LNCAP (cell line): ENCODE results near the gene WDFY3.

Experiments
- TF ChIP-seq, protein P1 (sequence below): fragments of 450-650 bp; IDR thresholded peaks from 2 replicates; pipeline ENCODE4 v1.5.1; 2017; ENCODE audit warnings: mild to moderate bottlenecking

The WDFY3 gene, protein sequence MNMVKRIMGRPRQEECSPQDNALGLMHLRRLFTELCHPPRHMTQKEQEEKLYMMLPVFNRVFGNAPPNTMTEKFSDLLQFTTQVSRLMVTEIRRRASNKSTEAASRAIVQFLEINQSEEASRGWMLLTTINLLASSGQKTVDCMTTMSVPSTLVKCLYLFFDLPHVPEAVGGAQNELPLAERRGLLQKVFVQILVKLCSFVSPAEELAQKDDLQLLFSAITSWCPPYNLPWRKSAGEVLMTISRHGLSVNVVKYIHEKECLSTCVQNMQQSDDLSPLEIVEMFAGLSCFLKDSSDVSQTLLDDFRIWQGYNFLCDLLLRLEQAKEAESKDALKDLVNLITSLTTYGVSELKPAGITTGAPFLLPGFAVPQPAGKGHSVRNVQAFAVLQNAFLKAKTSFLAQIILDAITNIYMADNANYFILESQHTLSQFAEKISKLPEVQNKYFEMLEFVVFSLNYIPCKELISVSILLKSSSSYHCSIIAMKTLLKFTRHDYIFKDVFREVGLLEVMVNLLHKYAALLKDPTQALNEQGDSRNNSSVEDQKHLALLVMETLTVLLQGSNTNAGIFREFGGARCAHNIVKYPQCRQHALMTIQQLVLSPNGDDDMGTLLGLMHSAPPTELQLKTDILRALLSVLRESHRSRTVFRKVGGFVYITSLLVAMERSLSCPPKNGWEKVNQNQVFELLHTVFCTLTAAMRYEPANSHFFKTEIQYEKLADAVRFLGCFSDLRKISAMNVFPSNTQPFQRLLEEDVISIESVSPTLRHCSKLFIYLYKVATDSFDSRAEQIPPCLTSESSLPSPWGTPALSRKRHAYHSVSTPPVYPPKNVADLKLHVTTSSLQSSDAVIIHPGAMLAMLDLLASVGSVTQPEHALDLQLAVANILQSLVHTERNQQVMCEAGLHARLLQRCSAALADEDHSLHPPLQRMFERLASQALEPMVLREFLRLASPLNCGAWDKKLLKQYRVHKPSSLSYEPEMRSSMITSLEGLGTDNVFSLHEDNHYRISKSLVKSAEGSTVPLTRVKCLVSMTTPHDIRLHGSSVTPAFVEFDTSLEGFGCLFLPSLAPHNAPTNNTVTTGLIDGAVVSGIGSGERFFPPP (N-terminal part only)

DNA sequence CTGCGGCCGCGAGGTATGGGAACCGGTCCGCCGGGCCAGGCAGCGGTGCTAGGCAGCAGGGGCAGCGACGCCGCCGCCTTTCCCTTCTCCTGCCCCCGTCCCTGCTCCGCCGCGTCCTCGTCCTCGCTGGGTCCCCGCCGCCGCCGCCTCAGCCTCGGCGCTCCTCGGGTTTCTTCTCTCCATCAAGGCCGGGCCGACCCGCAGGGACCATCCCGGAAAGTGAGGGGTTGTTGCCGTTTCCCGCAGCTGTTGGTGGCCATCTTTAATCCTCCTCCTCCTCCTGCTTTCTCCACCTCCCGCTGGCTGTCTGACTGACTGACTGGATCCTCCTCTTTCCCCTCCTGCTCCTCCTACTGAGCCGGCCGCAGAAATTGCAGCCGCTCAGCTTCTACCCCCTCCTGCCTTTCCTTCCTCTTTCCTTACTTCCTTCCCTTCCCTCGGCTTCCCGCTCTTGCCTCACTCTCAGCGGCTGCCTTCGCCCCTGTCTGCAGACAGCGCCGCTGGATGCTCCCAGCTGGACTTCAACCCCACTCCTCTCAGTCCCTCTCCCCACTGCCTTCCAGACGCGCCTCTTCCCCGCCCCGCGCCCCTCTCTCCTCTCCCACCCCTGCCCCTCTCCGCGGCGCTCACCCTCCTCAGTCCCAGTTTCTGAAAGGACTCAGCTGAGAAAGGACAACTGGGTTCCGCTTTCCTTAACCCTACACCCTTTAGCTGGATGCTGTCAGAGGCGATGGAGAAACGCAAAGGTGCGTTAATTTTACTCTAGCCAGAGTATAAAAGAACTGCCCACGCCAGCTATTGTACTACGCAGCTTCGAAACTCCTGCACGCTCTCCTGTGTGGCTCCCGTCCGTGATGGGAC, at the start of gene WDFY3:
TSS of gene WDFY3 (minus strand) at position 309 of the 861 bp plus-strand sequence. CDS start 106,099 bp downstream, outside the sequence.
- TF ChIP-seq, protein P1, sequence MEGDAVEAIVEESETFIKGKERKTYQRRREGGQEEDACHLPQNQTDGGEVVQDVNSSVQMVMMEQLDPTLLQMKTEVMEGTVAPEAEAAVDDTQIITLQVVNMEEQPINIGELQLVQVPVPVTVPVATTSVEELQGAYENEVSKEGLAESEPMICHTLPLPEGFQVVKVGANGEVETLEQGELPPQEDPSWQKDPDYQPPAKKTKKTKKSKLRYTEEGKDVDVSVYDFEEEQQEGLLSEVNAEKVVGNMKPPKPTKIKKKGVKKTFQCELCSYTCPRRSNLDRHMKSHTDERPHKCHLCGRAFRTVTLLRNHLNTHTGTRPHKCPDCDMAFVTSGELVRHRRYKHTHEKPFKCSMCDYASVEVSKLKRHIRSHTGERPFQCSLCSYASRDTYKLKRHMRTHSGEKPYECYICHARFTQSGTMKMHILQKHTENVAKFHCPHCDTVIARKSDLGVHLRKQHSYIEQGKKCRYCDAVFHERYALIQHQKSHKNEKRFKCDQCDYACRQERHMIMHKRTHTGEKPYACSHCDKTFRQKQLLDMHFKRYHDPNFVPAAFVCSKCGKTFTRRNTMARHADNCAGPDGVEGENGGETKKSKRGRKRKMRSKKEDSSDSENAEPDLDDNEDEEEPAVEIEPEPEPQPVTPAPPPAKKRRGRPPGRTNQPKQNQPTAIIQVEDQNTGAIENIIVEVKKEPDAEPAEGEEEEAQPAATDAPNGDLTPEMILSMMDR: no peak

DNA sequence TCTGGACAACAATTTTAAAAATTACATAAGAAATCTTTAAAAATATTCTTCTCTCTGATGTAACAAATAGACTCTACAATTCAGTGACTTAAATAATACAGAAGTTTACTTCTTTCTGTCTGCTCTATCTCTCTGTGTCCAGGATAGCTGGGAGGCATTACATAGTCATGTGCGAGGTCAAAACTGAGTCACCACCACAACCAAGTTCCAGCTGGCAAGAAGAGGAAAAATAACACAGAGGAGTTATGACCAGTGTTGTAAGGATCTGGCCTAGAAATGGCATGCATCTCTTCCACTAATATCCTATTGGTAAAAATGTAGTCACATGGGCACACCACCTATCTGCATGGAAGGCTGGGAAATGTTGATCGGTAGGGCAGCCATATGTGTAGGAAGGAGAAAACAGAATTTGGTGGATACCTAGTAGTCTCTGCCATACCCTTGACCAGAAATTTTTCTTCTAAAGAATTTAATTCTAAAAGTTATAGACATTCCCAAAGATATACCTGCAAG, 39.4 kb upstream of the WDFY3 start:
- TF ChIP-seq, protein P1: no peak

DNA sequence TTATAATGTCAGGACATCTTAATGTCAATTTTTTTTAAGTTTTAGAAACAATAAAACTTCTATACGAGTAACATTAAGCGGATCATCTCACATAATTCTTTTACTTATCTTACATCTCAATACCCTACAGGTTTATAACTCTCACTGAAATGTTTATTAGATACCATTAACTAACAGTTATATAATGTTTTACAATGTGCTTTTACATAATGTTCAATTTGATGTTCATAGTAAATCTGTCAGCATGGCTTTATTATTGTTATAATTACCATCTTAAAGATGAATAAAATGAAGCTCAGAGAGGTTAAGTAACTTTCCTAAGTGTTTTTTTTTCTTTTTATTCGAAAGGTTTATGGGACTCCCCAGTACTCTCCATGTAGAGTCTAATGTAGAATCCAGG, 33.9 kb upstream of the WDFY3 start:
- TF ChIP-seq, protein P1: no peak

DNA sequence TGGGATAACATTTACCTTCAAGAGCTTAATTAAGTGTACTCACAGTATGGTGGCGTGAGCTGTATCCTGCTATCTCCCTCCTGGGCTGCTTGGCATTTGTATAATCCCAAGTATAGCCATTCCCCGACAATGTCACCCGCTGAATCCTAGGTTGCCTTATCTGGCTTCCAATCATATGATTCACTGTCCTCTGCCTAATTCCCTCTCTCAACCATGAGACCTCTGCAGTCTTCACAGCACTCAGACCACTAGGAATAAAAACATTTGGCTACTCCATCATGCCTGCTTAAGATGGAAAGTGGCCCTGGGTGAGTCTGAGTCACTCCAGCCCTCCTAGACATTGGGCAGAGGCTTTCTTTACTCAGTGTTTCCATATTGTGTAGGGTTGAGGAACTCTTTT, 28.9 kb upstream of the WDFY3 start:
- TF ChIP-seq, protein P1: no peak

DNA sequence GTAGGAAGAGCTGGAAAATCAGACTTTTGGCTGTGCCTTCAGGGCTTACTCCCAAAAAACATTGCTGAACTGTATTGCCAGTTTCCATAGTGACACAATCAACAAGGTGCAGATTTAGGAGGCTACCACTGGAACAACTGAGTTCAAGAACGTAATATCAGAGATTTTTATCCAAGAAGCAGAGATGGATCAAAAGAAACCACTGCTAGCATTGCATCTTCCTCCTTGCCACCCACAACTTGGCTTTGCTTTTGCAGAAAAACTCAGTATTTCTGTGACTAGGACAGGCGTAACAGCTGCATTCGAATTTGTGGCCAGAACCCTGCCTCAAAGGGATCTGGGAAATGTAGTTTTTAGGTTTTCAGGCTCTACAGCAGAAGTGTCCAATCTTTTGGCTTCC, 27.8 kb upstream of the WDFY3 start:
- TF ChIP-seq, protein P1: no peak

DNA sequence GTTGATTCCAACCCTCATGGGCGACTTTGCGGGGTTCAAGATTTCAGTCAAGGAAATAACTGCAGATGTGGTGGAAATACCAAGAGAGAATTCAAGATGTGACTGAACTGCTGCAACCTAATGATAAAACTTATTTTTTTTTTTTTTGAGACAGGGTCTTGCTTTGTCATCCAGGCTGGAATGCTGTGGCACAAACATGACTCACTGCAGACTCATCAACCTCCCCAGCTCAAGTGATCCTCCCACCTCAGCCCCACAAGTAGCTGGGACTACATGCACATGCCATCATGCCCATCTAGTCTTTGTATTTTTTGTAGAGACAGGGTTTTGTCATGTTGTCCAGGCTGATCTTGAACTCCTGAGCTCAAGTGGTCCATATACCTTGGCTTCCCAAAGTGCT, 19.5 kb upstream of the WDFY3 start:
- TF ChIP-seq, protein P1: no peak
